Stimulated activated naive CD8-positive, alpha-beta T cell treated with anti-CD3 and anti-CD28 coated beads, Interleukin-15, Interleukin-2, amounts not matched to agents 100 U/mL and 50 U/mL, for 24 hours (primary cell): ENCODE data around the gene UBE3B.

ENCODE experiments used
- ATAC-seq: fragments of 150-1000 bp; cut with Tn5 transposase; one replicate; pipeline ENCODE4 v1.10.0; 2021
- DNase-seq: peaks from one replicate; pipeline ENCODE4 v3.0.0; 2021

The UBE3B gene

DNA sequence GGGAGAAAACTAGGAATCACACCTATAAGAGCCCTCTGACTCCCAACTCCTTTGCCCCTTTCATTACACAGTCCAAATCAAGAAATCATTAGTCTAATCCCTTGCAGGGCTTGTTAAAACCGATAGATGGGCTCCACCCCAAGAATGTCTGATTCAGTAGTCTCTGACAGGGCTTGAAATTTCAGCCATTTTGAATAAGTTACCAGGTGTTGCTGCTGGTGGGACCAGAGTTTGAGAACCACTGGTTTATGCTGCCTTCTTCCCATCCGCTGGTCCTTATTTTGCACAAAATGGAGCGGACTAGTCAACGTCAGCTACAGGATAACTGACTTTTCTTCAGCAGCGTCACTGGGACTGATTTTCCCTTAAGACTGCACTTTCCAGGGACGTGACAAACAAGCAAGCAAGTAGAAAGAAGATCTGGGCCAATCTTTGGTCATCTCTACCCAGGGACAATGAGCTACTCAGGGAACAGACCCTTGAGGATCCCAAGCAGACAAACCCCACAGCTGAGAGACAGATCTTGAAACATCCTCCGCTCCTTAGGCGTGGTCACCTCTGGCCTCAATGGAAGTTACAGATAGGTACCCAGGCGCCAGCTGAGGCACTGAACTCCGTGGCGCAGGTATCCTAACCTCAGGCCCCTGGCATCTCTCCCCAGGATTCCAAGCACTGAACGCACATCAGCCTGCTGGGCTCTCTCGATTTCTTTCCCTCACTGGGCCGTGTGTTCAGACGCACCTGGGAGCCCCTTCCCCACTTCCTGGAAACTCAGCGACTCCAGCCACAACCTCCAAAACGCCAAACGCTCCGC is 1.2 kb upstream of the UBE3B start:
- no peak for ATAC-seq
- peak; percentile 7 for DNase-seq

GRCh38 chr12:109476807-109477184 is 638 bp upstream of the UBE3B start:
- DNase-seq: no peak
- ATAC-seq: no peak

DNA sequence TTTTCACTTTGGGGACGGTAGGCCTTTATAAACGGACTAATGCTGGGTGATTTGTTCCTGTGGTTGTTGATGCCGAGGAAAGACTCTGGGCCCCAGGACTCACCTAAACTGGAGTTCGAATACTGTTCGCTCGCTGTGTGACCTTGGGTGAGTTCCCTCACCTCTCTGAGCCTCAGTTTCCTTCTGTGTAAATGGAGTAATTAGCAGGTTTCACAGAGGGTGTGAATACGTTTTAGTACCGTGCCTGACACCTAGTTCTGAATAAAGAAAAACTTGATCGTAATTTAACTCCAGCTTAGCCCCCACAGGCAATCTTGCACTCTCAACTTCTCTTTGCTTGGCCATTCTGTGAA is 505 bp downstream of the UBE3B start:
- ATAC-seq: no peak
- no peak for DNase-seq

DNA sequence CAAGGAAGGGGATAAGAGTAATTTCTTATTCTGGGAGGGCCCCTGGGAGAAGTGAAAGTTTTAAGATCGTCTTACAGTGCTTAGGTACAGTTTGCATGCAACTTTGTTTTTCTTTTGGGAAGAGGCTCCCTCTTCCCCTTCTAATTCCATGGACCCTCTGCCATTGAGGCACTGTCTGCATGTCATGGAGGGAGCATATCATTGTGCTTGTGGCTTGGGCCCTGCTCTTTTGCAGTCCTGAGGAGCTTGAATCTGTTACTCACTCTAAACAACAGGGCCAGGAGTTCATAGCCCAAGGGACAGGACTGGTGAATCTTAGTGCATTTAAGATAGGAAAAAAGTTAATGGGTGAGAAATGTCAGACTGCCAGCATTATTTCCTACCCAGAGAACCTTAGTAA is 2.3 kb downstream of the UBE3B start:
- DNase-seq: no peak
- no peak for ATAC-seq

DNA sequence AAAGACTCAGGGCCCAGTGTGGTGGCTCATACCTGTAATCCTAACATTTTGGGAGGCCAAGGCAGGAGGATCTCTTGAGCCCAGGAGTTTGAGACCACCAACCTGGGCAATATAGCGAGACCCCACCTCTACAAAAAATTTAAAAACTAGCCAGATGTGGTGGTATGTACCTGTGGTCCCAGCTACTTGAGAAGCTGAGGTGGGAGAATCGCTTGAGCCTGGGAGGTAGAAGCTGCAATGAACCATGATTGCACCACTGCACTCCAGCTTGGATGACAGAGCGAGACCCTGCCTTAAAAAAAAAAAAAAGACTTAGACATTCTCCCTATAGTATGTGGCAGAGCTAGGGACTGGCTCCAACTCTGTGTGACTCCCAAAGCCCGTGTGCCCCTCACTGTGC is 2.9 kb downstream of the UBE3B start:
- no peak for ATAC-seq
- DNase-seq: no peak

DNA sequence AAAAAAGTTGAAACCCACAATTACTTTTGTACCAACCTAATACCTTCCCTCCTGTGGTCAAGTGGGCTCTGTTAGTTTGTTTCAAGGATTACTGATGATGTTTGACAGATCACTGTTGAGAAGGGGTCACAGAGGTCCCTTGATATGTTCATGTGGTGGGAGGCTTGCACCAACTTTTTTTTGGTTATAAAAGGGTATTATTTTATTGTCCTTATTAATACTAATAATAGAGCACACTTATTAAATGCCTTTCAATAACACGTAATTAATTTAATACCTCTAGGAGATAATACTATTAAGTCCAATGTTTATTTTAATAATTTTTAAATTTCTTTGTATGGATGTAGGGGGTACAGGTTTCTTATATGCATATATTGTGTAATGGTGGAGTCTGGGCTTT is 4.4 kb downstream of the UBE3B start:
- DNase-seq (no peak), ATAC-seq (no peak)

DNA sequence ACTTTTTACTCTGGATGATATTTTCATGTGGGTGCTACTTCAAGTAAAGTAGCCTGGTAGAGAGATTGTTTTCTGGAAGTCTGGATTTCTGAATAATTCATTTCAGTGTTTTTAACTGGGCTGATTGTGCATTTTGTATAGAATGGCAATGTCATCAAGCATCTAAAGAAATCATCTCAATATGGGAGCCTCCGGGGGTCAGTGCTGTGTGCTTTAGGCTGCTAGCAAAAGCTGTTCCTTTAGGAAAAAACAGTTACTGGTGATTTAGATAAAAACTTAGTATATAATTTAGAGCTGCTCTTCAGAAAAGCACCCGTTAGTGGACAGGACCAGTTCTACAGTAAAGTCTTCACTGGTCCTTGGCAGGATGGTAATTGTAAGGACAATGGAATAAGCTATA is 5.1 kb downstream of the UBE3B start:
- no peak for ATAC-seq
- no peak for DNase-seq

DNA sequence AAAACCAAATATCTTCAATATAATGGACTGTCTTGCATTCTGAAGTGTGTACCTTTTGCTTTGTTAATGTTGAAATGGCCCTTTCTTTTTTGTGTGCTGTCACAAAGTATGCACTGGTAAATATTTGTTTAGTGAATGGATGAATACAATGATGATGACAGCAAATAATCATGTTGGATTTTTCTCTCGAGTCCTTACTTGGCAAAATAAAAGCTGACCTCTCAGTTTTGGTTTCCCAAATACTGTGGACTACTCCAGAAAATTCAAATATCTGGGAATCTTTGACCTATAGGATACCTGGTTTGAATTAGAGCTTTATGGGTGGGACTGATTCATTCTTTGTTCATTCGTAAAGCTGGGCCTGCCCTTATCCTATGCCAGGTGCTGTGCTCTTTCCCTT is 5.5 kb downstream of the UBE3B start:
- ATAC-seq (no peak), DNase-seq (no peak)

GRCh38 chr12:109483346-109483745 is 5.9 kb downstream of the UBE3B start:
- ATAC-seq: no peak
- DNase-seq: no peak

DNA sequence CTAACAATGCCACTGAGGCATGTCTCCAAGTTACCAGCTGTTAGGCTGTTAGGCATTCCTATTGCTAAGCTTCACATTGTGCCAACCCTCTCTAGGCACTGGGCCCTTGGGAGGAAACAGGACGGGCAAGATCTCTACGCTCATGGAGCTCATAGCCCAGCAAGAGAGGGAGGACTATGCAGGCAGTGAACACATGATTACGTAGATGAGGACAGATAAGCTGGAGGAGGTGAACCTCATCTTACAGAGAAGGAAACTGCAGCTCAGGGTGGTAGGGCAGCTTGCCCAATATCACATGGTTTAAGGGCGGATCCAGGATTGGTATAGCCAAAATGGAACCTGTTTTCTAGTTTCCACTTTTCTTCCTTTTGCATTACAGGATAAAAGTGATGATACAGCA is 7.8 kb downstream of the UBE3B start:
- ATAC-seq: no peak
- DNase-seq: no peak

DNA sequence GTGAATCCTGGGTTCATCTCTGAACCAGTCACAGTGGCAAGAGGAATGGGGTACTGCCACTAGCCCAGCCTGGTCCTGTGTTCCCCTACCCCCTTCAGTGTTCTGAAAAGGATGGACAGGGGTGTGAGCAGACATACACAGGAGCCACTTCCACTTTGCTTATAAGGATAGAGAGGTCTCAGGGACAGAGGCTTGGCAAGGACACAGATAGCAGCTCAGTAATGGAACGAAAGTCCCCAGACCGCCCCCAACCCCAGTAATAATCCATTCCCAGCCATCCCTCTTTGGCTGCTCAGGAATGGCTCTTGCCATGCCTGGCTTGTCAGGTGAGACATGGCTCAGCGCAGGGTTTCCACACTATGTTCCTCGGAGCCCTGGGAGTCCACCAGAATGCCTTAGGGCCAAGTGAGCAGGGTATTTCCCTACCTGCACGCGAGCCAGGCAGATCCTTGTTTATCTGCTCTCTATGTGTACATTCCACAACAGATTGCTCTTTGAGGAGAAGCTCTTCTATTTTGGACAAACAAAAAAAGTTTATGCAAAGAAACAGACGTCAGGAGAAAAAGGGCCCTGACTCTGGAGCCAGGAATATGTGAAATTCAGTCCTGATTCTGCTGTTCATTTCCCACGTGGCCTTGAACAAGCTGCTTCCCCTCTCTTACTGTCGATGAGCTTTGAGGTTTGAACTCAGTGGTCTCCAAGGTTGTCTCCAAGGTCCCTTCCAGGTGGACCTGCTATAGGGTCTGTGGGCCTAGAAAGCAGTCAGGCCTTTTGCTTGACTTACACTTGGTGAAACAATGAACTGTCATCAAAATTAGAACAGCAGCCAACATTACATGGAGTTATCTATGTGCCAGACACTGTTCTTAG is 10.0 kb downstream of the UBE3B start:
- DNase-seq: no peak
- ATAC-seq: no peak

DNA sequence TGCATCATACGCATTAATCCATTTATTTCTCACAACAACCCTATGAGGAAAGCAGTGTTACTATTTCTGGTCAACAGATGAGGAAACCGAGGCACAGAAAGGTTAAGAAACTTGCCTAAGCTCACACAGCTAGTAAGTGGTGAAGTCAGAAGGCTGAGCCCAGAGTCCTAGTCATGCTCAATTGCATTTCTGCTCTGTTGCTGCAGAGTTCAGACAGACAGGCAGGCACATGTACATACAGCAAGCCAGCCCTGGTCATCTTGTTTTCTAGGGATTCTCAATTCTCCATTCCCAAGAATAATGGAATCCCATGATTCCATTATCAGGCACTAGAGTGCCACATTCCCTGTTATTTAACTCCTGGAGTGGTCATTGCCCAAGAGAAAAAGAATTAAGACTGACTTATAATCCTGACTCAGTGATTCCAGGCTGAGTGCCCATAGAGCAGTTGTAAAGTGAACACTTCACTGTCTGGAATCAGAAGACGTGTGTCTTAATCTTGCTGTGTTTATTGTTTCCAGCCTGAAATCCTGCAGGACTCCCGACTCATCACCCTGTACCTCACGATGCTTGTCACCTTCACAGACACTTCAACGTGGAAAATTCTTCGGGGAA is 10.7 kb downstream of the UBE3B start:
- ATAC-seq (no peak), DNase-seq (no peak)

DNA sequence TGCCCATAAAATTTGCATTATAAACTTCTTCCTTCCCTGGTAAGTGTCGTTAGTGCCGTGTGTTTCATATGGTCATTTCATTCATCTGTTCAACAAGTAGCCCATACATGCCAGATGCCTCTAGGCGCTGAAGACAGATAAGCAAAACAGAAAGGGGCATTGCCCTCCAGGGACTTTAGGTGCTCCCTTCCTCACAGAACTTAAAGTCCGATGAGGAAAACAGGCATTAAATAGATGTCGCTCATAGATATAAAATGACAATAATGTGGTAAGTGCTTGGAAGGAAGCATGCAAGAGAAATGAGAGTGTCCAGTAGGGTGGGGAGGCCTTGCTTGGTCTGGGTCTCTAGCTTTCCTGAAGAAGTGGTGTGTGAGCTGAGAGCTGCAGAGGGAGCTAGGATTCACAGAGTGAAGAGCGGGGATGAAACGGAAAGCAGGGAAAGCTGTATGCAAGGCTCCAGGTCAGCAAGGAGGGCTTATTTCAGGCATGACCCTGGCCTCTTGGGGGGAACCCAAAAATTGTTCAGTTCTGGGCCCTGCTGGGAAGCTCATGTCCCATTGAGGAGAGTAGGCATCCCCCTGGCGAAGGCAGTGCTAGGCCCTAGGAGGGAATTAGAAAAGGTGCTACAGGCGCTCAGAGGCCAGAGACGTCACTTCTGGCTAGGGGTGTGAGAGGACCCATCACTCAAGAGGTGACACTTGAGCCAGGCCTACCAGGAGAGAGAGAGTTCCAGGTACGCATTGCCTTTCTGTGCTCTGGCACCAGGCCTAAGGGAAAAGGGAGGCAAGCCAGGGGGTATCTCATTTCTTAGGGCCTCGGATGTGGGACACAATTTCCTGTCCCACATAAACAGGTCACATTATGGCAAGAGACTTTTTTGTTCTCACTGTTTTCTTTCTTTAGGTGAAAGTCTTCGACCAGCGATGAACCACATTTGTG is 11.9 kb downstream of the UBE3B start:
- ATAC-seq (no peak), DNase-seq (no peak)

DNA sequence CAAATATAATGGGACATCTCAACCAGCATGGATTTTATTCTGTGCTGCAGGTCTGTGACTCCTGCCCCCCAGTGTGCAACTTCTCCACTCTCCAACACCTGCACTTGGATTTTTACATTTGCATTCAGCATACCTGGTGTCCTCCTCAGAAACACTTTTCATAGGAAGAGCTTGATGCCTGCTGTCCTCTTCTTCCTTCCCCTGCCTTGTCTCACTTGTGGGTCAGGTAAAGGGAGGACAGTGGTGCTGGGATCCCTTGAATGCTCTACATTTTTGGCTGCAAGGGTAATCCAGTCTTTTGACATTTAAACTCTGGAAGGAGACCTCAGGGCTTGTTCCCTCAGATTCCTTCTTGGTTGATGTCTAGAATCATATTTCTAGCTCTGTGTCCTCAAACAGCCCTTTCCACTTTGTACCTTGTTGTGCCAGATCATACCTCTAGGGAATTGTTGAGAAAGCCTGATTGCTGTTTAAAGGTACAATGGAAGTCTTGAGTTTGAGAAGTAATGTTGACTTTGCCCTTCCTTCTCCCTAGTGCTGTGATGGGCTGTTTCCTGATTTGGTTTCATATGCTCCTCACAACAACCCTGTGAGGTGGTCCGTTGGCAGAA is 12.6 kb downstream of the UBE3B start:
- DNase-seq (no peak), ATAC-seq (no peak)

GRCh38 chr12:109491671-109492070 is 14.2 kb downstream of the UBE3B start:
- no peak for DNase-seq
- ATAC-seq: no peak

DNA sequence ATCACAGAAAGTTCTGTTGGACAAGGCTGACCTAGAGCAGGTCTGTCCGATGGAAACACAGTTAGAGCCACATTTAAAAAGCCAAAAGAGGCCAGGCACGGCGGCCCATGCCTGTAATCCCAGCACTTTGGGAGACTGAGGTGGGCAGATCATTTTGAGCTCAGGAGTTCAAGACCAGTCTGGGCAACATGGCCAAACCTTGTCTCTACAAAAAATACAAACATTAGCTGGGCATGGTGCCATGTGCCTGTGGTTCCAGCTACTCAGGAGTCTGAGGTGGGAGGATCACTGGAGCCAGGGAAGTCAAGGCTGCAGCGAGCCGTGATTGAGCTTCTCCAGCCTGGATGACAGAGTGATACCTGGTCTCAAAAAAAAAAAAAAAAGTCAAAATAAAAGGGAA is 14.9 kb downstream of the UBE3B start:
- DNase-seq (no peak), ATAC-seq (no peak)

DNA sequence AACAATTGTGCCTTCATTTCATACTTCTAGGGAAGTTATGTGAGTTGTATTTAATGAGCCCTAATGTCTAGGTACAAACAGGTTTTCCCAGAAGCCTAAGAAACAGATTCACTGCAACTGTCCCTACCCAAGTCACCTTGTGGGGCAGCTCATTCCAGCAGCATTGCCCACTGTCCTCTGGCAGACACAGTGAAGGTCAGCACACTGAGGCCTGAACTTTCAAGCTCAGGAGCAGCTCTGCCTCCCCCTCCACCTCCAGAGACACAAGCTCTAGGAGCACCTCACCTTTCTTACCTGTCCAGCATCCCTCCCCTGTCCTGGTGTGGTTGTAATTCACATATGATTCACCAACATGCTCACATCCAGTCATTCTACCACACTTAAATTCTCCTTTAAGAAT is 15.7 kb downstream of the UBE3B start:
- ATAC-seq: no peak
- no peak for DNase-seq

DNA sequence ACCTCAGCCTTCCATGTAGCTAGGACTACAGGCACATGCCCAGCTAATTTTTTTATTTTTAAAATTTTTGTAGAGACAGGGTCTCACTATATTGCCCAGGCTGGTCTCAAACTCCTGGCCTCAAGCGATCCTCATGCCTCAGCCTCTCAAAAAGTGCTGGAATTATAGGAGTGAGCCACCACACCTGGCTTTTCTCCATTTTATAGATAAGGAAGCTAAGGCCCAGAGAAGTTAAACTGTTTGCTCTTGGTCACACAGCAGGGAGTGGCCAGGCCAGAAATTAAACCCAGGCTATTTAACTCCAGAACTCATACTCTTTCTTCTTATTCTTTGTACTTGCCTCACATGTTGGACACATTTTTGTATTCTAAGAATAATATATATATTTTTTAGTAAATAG is 16.5 kb downstream of the UBE3B start:
- ATAC-seq (no peak), DNase-seq (no peak)

- DNase-seq (no peak), ATAC-seq (no peak)
These were observed 17.0 kb downstream of the UBE3B start for GRCh38 chr12:109494348-109494881.

DNA sequence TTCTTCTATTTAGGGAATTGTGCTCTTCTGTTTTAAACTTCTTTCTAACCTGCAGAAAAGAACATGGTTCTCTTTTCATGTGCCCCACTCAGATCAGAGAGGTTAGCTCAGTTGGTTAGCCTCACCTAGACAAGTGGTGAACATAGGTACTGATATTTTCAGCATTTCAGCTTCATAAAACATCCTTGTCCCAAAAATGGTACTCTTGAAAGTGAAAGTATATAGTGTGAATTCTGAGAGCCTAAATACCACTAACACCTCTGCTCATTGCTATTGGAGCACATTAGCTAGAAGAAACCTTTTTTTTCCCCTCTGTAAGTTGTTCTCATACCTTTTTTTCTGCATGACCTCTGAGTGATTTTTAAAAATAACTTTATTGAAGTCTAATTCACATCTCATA is 17.6 kb downstream of the UBE3B start:
- ATAC-seq (no peak), DNase-seq (no peak)

DNA sequence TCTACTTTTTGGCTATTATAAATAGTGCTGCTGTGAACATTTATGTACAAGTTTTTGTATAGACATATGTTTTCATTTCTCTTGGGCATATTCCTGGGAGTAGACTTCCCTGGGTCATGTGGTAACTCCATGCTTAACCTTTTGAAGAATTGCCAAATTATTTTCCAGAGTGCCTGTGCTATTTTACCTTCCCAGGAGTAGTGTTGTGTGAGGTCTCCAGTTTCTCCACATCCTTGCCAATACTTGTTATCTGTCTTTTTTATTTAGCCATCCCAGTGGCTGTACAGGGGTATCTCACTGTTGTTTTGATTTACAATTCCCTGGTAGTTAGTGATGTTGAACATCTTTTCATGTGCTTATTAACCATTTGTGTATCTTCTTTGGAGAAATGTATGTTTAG is 18.9 kb downstream of the UBE3B start:
- ATAC-seq (no peak), DNase-seq (no peak)

DNA sequence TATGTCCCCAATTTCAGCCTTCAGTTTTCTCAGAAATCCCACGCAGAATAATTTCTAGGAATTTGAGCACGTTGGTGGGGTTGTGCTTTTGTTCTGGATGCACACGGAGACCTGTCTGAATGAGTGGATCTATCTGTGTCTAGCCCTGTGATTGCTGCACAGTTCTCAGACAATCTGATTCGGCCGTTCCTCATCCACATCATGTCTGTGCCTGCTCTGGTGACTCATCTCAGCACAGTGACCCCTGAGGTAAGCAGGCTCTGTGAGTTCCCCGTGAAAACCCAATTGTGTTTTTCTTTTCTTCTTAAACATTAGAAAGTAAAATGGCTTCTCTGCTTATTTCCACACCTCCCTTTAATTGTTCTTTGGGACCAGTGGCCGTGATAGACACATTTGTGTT is 20.2 kb downstream of the UBE3B start:
- ATAC-seq (no peak), DNase-seq (no peak)
